H1 (cell line): ENCODE results near the gene THYN1. TPM values are rescaled to one million over a fixed set of nuclear protein-coding genes. Genes with fewer than 3 reads are reported as not detected.

Experiments
- CTCF ChIA-PET: fragments of 300-600 bp; sonication (Branson Sonifier 250); formaldehyde crosslinking; loops from one replicate; lab custom pipeline; 2021; ENCODE audit not compliant: partially characterized antibody; lab: Charles Lee
- POLR2A ChIA-PET: fragments of 300-600 bp; sonication (Branson Sonifier 250); formaldehyde crosslinking; loops from one replicate; lab custom pipeline; 2021; ENCODE audit warnings: inconsistent platforms; ENCODE audit not compliant: partially characterized antibody; lab: Charles Lee
- DNase-seq, 2 experiments: peaks; one replicate each; pipeline versions ENCODE4 v3.0.0 to v3.0.0-alpha.2; 2010 to 2022; ENCODE audit warnings: low spot score in 2 of 2, low read depth in 1 of 2, mixed read lengths in 1 of 2
- FAIRE-seq: peaks from 2 replicates; lab custom pipeline; 2011; peaks lifted over from hg19 to GRCh38; lab: Jason Lieb, UNC
- H2AFZ ChIP-seq: 2 replicates; pipeline ENCODE4 v1.8.1; 2012; ENCODE audit warnings: low read length, inconsistent platforms
- H2AK5ac ChIP-seq: 2 replicates; pipeline ENCODE4 v1.6.1; 2013; ENCODE audit warnings: low read depth, low read length
- H2BK120ac ChIP-seq: replicated peaks from 2 replicates; pipeline ENCODE3; 2013; ENCODE audit warnings: low read depth, low read length, inconsistent platforms
- H2BK12ac ChIP-seq: 2 replicates; pipeline ENCODE4 v1.6.1; 2013; ENCODE audit warnings: low read depth, low read length
- H2BK15ac ChIP-seq: 2 replicates; pipeline ENCODE4 v1.6.1; 2013; ENCODE audit warnings: low read length
- H2BK20ac ChIP-seq: 2 replicates; pipeline ENCODE4 v1.6.1; 2013; ENCODE audit warnings: low read length
- H2BK5ac ChIP-seq: 2 replicates; pipeline ENCODE4 v1.6.1; 2013; ENCODE audit warnings: low read depth, low read length
- H3K14ac ChIP-seq: 2 replicates; pipeline ENCODE4 v1.6.1; 2013; ENCODE audit warnings: inconsistent platforms; ENCODE audit not compliant: insufficient read length
- H3K18ac ChIP-seq: 2 replicates; pipeline ENCODE4 v1.6.1; 2013; ENCODE audit warnings: low read length; ENCODE audit errors: extremely low read depth
- H3K23ac ChIP-seq: 2 replicates; pipeline ENCODE4 v1.6.1; 2013; ENCODE audit warnings: inconsistent platforms; ENCODE audit not compliant: insufficient read length
- H3K23me2 ChIP-seq: 2 replicates; pipeline ENCODE4 v1.6.1; 2013; ENCODE audit warnings: low read depth, low read length
- H3K27ac ChIP-seq: 2 replicates; pipeline ENCODE4 v1.6.1; 2011; ENCODE audit warnings: low read depth, low read length, inconsistent platforms
- H3K27me3 ChIP-seq, 4 experiments: replicated peaks in 1 of 4; 1 replicate in 1 of 4; 2 replicates in 3 of 4; pipeline versions ENCODE4 v1.6.1 to v1.8.1; 2011 to 2013; ENCODE audit warnings: low read length in 3 of 4, mild to moderate bottlenecking in 3 of 4, inconsistent platforms in 2 of 4, mixed read lengths in 2 of 4, moderate library complexity in 1 of 4; ENCODE audit not compliant: control insufficient read depth in 3 of 4, insufficient read depth in 3 of 4; ENCODE audit errors: extremely low read depth in 1 of 4
- H3K36me3 ChIP-seq, 4 experiments: 2 replicates each; pipeline versions ENCODE4 v1.6.1 to v1.8.1; 2011 to 2013; ENCODE audit warnings: mild to moderate bottlenecking in 4 of 4, low read length in 3 of 4, moderate library complexity in 2 of 4, control low read depth in 1 of 4, inconsistent platforms in 1 of 4; ENCODE audit not compliant: insufficient read depth in 4 of 4, control insufficient read depth in 2 of 4
- H3K4ac ChIP-seq: replicated peaks from 2 replicates; pipeline ENCODE3; 2013; ENCODE audit warnings: low read length, low read depth, mixed read lengths, inconsistent platforms; ENCODE audit not compliant: insufficient read length
- H3K4me1 ChIP-seq, 4 experiments: replicated peaks in 1 of 4; 1 replicate in 1 of 4; 2 replicates in 3 of 4; pipeline versions ENCODE4 v1.6.1 to v1.8.1; 2011 to 2013; ENCODE audit warnings: low read length in 3 of 4, inconsistent platforms in 2 of 4, mixed read lengths in 1 of 4; ENCODE audit not compliant: insufficient read depth in 4 of 4, control insufficient read depth in 3 of 4
- H3K4me2 ChIP-seq, 2 experiments: 2 replicates each; pipeline versions ENCODE4 v1.6.1 to v1.8.1; 2011 to 2013; ENCODE audit warnings: low read depth in 2 of 2, low read length in 2 of 2, control low read depth in 1 of 2, inconsistent platforms in 1 of 2, mild to moderate bottlenecking in 1 of 2; ENCODE audit not compliant: insufficient read depth in 1 of 2
- H3K4me3 ChIP-seq, 4 experiments: fragments of 200-600, 300-600 bp in 1 of 4; sonication (generic), shearing (Covaris generic), sonication (Bioruptor Twin) in 1 of 4; 2 replicates each; pipeline versions ENCODE4 v1.5.1 to v1.8.1; 2011 to 2016; ENCODE audit warnings: low read length in 4 of 4, low read depth in 3 of 4, control low read depth in 2 of 4, inconsistent platforms in 2 of 4, mild to moderate bottlenecking in 2 of 4, mixed read lengths in 1 of 4, moderate library complexity in 1 of 4; ENCODE audit not compliant: insufficient read depth in 2 of 4; ENCODE audit errors: extremely low read depth in 1 of 4
- H3K56ac ChIP-seq: replicated peaks from 2 replicates; pipeline ENCODE3; 2013; ENCODE audit warnings: low read depth, mild to moderate bottlenecking, mixed read lengths, low read length, inconsistent platforms; ENCODE audit not compliant: insufficient read length
- H3K79me1 ChIP-seq: 2 replicates; pipeline ENCODE4 v1.6.1; 2013; ENCODE audit warnings: low read depth, low read length, control low read depth
- H3K79me2 ChIP-seq, 2 experiments: 2 replicates each; pipeline versions ENCODE4 v1.6.1 to v1.8.1; 2012 to 2013; ENCODE audit warnings: low read length in 2 of 2, mild to moderate bottlenecking in 2 of 2, inconsistent platforms in 1 of 2; ENCODE audit not compliant: insufficient read depth in 2 of 2, control insufficient read depth in 1 of 2
- H3K9ac ChIP-seq, 4 experiments: replicated peaks in 1 of 4; 1 replicate in 1 of 4; 2 replicates in 3 of 4; pipeline versions ENCODE4 v1.6.1 to v1.8.1; 2011 to 2013; ENCODE audit warnings: low read depth in 3 of 4, low read length in 3 of 4, control low read depth in 2 of 4, mild to moderate bottlenecking in 2 of 4, moderate library complexity in 2 of 4, inconsistent platforms in 1 of 4; ENCODE audit errors: extremely low read depth in 1 of 4
- H3K9me3 ChIP-seq, 2 experiments: 2 replicates each; pipeline versions ENCODE4 v1.6.1 to v1.8.1; 2012 to 2013; ENCODE audit warnings: mild to moderate bottlenecking in 2 of 2, moderate library complexity in 2 of 2, control low read depth in 1 of 2, inconsistent platforms in 1 of 2, low read depth in 1 of 2, low read length in 1 of 2, mixed read lengths in 1 of 2; ENCODE audit not compliant: insufficient read depth in 2 of 2
- H4K20me1 ChIP-seq, 2 experiments: replicated peaks in 1 of 2; 2 replicates each; pipeline versions ENCODE3 to v1.8.1; 2011 to 2013; ENCODE audit warnings: inconsistent platforms in 2 of 2, low read length in 2 of 2, mild to moderate bottlenecking in 1 of 2; ENCODE audit not compliant: insufficient read depth in 2 of 2, control insufficient read depth in 1 of 2
- H4K5ac ChIP-seq: 2 replicates; pipeline ENCODE4 v1.6.1; 2013; ENCODE audit warnings: low read length, low read depth, mixed read lengths, inconsistent platforms; ENCODE audit not compliant: insufficient read length
- H4K8ac ChIP-seq: 2 replicates; pipeline ENCODE4 v1.8.0; 2013; ENCODE audit warnings: mild to moderate bottlenecking, moderate library complexity, low read length, inconsistent platforms; ENCODE audit not compliant: insufficient read depth; ENCODE audit errors: extremely low read depth
- H4K91ac ChIP-seq: replicated peaks from 2 replicates; pipeline ENCODE3; 2013; ENCODE audit warnings: low read length, mixed read lengths, inconsistent platforms; ENCODE audit not compliant: insufficient read length
- BCL11A ChIP-seq, 2 experiments: IDR thresholded peaks; one replicate each; pipeline ENCODE4 v1.6.1; 2011; ENCODE audit warnings: low read depth in 2 of 2, low read length in 2 of 2, mild to moderate bottlenecking in 2 of 2
- JUND ChIP-seq: IDR thresholded peaks from 2 replicates; pipeline ENCODE4 v1.6.1; 2011; ENCODE audit warnings: mild to moderate bottlenecking, improper control_type of control experiment, low read length
- NRF1 ChIP-seq: IDR thresholded peaks from 2 replicates; pipeline ENCODE4 v1.6.1; 2011; ENCODE audit warnings: mild to moderate bottlenecking, low read depth, low read length, improper control_type of control experiment
- WGBS, 2 experiments: shearing (Covaris generic) in 1 of 2; methylation state at CpG; one replicate each; pipeline versions ENCODE4 v1.1.6 to v1.1.7; 2013 to 2015; ENCODE audit warnings: low lambda C conversion rate in 2 of 2, mixed read lengths in 2 of 2, inconsistent platforms in 1 of 2, low coverage in 1 of 2, missing lambda C conversion rate in 1 of 2; ENCODE audit not compliant: insufficient replicate concordance in 2 of 2, insufficient coverage in 1 of 2, insufficient read length in 1 of 2; ENCODE audit errors: extremely low coverage in 1 of 2, missing lambda C conversion rate in 1 of 2; 5-methylcytosine and 5-hydroxymethylcytosine counted together
- polyA plus RNA-seq, 7 experiments: library from polyadenylated mRNA; depleted of rRNA in 3 of 7; stranded (reverse) in 5 of 7; unstranded in 2 of 7; fragments of >200 nt in 5 of 7; fragments of 200-250 nt in 2 of 7; gene quantifications; 1 replicate in 5 of 7; 2 replicates in 1 of 7; 4 replicates in 1 of 7; pipeline versions ENCODE4 v1.2.1 to v1.2.3, GENCODE V29; 2011 to 2013; ENCODE audit warnings: missing spikeins in 2 of 7, mixed read lengths in 2 of 7
- total RNA-seq: library from RNA; stranded (reverse); fragmentation: NEBNext Ultra II Directional; extraction: Animal tissue kit (Norgen Biotek cat#: 25700); gene quantifications from 2 replicates; pipeline ENCODE4 v1.2.1, GENCODE V29; 2021
- TF ChIP-seq, protein P1 (sequence below): IDR thresholded peaks from 2 replicates; pipeline ENCODE4 v1.6.1; 2012; ENCODE audit warnings: inconsistent platforms

THYN1 gene
- total and polyA plus RNA-seq, 2 of the 8 experiments (the other 6 are each of a cell fraction or from before 2014, with no cell fraction given), result 77.3 to 95.1 TPM

DNA sequence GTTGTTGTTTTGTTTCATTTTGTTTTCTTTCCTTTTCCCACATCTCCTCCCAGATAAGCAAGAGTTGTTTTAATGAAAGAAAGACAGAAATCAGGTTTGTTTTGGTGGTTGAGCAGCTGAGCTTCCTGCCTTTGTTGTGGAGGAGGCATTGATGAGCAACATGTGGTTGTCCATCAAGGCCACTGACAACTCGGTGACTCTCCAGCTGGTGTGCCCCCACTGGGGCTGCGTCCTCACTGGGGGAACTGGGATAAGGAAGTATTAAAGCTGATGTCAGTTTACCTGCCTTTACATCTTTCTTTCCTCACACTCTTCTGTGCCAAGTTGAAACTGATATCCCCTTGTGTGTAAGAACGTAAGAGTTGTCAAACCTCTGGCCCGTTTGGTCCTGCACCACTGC lies 22.8 kb downstream of the THYN1 start:
- no peak overlapping the region for H2BK15ac ChIP-seq
- H3K9me3 ChIP-seq, result no peaks in the 10 kb centered on the region
- no peak overlapping the region for H3K9ac ChIP-seq
- H2BK5ac ChIP-seq, result no peak overlapping the region
- peaks cover 0 to 6% of the 10 kb centered on the region in 2 experiments for H4K20me1 ChIP-seq
- H3K79me2 ChIP-seq, result peaks cover 0 to 9% of the 10 kb centered on the region in 2 experiments; a peak in 1 of 4 replicates
- peaks cover 0 to 6% (median 0%) of the 10 kb centered on the region in 4 experiments; a peak in 1 of 7 replicates for H3K27me3 ChIP-seq
- CTCF ChIA-PET, result interaction anchor here (1.2 to 1.8 kb wide), 2 partner anchors 9 to 34 kb away, joined by 3 to 4 read pairs; no protein-coding TSS in a partner anchor
- no peak overlapping the region for H3K23ac ChIP-seq
- TF ChIP-seq, protein P1, sequence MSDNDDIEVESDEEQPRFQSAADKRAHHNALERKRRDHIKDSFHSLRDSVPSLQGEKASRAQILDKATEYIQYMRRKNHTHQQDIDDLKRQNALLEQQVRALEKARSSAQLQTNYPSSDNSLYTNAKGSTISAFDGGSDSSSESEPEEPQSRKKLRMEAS, result no peak
- TF ChIP-seq BCL11A (IDR thresholded peaks at IDR 0.05; ENCODE audit: low read depth in 2 of 2, low read length in 2 of 2) (no peak), JUND (no peak), NRF1 (no peak)
- TF ChIP-seq, all 59 proteins: peak for 0
- Histone ChIP-seq H3K14ac (no peak overlapping the region), H3K4me2 (no peak overlapping the region), H3K27ac (no peak overlapping the region), H4K5ac (no peak overlapping the region), H3K4me3 (no peak overlapping the region), H3K4me1 (peaks cover 0 to 5% (median 1%) of the 10 kb centered on the region in 4 experiments; a peak in 5 of 7 replicates), H3K18ac (no peak overlapping the region), H3K56ac (no peak overlapping the region), H4K8ac (no peak overlapping the region), H3K4ac (no peak overlapping the region), H3K23me2 (peaks cover 4% of the 10 kb centered on the region), H2BK12ac (no peak overlapping the region), H2AK5ac (no peak overlapping the region), H3K79me1 (no peaks in the 10 kb centered on the region; the same call in none of the 2 replicates), H4K91ac (no peak overlapping the region), H2BK20ac (no peak overlapping the region), H3K36me3 (no peaks in the 10 kb centered on the region), H2AFZ (no peak overlapping the region), H2BK120ac (no peak overlapping the region)
- 93% methylated on average over 4 of the region's 4 CpGs; no CpG with 5 or more reads in 1 of the 2 experiments for whole genome bisulfite sequencing, 2 experiments
- DNase-seq (no peak), FAIRE-seq (no peak)
- POLR2A ChIA-PET, result no interaction called here
